HEK293 (cell line): ENCODE results near the gene ZNF234.

ENCODE experiments used
- SCRT2 ChIP-seq: fragments of 450-650 bp; formaldehyde crosslinking; IDR thresholded peaks from 2 replicates; pipeline ENCODE4 v1.5.1; 2016; ENCODE audit warnings: missing biosample characterization, missing genetic modification characterization
- TCF7L2 ChIP-seq: IDR thresholded peaks from 2 replicates; pipeline ENCODE4 v1.6.1; 2011; ENCODE audit warnings: low read depth, mild to moderate bottlenecking, inconsistent platforms, low read length, moderate library complexity, borderline replicate concordance
- ZNF23 ChIP-seq: fragments of 450-650 bp; formaldehyde crosslinking; IDR thresholded peaks from 2 replicates; pipeline ENCODE4 v1.5.1; 2016; ENCODE audit warnings: missing biosample characterization, missing genetic modification characterization, borderline replicate concordance
- ZNF274 ChIP-seq, 2 experiments: fragments of 200-500 bp in 1 of 2; fragments of 450-650 bp in 1 of 2; sonication (Bioruptor generic) in 1 of 2; formaldehyde crosslinking in 1 of 2; IDR thresholded peaks; 2 replicates each; pipeline versions ENCODE4 v1.5.1 to v1.6.1; 2014 to 2016; ENCODE audit warnings: borderline replicate concordance in 1 of 2, inconsistent platforms in 1 of 2, low read length in 1 of 2, missing biosample characterization in 1 of 2, missing genetic modification characterization in 1 of 2
- ZNF510 ChIP-seq: fragments of 450-650 bp; formaldehyde crosslinking; IDR thresholded peaks from 2 replicates; pipeline ENCODE4 v1.5.1; 2018; ENCODE audit warnings: mild to moderate bottlenecking, missing genetic modification characterization, missing biosample characterization; ENCODE audit not compliant: insufficient replicate concordance
- ZNF548 ChIP-seq: fragments of 450-650 bp; formaldehyde crosslinking; IDR thresholded peaks from 2 replicates; pipeline ENCODE4 v1.5.1; 2016; ENCODE audit warnings: missing biosample characterization, missing genetic modification characterization
- ZNF777 ChIP-seq: fragments of 450-650 bp; formaldehyde crosslinking; IDR thresholded peaks from 2 replicates; pipeline ENCODE4 v1.5.1; 2017; ENCODE audit warnings: missing biosample characterization, missing genetic modification characterization, borderline replicate concordance
- TF ChIP-seq, protein P1 (sequence below): fragments of 450-650 bp; formaldehyde crosslinking; IDR thresholded peaks from 2 replicates; pipeline ENCODE4 v1.5.1; 2016; ENCODE audit warnings: missing biosample characterization, missing genetic modification characterization
- TF ChIP-seq, protein P2 (sequence below): fragments of 450-650 bp; formaldehyde crosslinking; IDR thresholded peaks from 2 replicates; pipeline ENCODE4 v1.5.1; 2016; ENCODE audit warnings: missing biosample characterization, missing genetic modification characterization
- TF ChIP-seq, protein P3 (sequence below): fragments of 450-650 bp; formaldehyde crosslinking; IDR thresholded peaks from 2 replicates; pipeline ENCODE4 v1.5.1; 2016; ENCODE audit warnings: missing biosample characterization, missing genetic modification characterization
- TF ChIP-seq, protein P4 (sequence below): fragments of 450-650 bp; formaldehyde crosslinking; IDR thresholded peaks from 2 replicates; pipeline ENCODE4 v1.5.1; 2017; ENCODE audit warnings: missing biosample characterization, mild to moderate bottlenecking, missing genetic modification characterization, moderate library complexity
- TF ChIP-seq, protein P5 (sequence below): fragments of 450-650 bp; formaldehyde crosslinking; IDR thresholded peaks from 2 replicates; pipeline ENCODE4 v1.5.1; 2016; ENCODE audit warnings: missing biosample characterization, missing genetic modification characterization
- TF ChIP-seq, protein P6 (sequence below): fragments of 450-650 bp; formaldehyde crosslinking; IDR thresholded peaks from 2 replicates; pipeline ENCODE4 v1.5.1; 2016; ENCODE audit warnings: missing biosample characterization, missing genetic modification characterization

DNA sequence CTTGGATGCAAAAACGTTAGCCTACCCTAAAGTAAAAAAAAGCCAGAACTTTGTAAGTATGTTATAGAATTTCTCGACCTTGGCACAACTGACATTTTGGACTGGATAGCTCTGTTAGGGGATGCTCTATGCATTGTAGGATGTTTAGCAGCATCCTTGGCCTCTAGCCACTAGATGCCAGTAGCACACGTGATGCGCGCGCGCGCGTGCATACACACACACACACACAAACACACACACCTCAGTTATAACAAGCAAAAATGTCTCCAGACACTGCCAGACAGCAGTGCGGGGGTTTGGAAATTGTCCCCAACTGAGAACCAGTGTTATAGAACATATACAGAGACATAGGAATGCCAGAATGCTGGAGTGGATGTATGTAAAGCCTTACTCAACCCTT, 40.8 kb downstream of the ZNF234 start:
- TF ChIP-seq, protein P1, sequence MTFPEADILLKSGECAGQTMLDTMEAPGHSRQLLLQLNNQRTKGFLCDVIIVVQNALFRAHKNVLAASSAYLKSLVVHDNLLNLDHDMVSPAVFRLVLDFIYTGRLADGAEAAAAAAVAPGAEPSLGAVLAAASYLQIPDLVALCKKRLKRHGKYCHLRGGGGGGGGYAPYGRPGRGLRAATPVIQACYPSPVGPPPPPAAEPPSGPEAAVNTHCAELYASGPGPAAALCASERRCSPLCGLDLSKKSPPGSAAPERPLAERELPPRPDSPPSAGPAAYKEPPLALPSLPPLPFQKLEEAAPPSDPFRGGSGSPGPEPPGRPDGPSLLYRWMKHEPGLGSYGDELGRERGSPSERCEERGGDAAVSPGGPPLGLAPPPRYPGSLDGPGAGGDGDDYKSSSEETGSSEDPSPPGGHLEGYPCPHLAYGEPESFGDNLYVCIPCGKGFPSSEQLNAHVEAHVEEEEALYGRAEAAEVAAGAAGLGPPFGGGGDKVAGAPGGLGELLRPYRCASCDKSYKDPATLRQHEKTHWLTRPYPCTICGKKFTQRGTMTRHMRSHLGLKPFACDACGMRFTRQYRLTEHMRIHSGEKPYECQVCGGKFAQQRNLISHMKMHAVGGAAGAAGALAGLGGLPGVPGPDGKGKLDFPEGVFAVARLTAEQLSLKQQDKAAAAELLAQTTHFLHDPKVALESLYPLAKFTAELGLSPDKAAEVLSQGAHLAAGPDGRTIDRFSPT (tag by site-specific recombination): no peak
- TF ChIP-seq, protein P2, sequence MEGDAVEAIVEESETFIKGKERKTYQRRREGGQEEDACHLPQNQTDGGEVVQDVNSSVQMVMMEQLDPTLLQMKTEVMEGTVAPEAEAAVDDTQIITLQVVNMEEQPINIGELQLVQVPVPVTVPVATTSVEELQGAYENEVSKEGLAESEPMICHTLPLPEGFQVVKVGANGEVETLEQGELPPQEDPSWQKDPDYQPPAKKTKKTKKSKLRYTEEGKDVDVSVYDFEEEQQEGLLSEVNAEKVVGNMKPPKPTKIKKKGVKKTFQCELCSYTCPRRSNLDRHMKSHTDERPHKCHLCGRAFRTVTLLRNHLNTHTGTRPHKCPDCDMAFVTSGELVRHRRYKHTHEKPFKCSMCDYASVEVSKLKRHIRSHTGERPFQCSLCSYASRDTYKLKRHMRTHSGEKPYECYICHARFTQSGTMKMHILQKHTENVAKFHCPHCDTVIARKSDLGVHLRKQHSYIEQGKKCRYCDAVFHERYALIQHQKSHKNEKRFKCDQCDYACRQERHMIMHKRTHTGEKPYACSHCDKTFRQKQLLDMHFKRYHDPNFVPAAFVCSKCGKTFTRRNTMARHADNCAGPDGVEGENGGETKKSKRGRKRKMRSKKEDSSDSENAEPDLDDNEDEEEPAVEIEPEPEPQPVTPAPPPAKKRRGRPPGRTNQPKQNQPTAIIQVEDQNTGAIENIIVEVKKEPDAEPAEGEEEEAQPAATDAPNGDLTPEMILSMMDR (tag by site-specific recombination): peak; percentile 36
- TF ChIP-seq, protein P3, sequence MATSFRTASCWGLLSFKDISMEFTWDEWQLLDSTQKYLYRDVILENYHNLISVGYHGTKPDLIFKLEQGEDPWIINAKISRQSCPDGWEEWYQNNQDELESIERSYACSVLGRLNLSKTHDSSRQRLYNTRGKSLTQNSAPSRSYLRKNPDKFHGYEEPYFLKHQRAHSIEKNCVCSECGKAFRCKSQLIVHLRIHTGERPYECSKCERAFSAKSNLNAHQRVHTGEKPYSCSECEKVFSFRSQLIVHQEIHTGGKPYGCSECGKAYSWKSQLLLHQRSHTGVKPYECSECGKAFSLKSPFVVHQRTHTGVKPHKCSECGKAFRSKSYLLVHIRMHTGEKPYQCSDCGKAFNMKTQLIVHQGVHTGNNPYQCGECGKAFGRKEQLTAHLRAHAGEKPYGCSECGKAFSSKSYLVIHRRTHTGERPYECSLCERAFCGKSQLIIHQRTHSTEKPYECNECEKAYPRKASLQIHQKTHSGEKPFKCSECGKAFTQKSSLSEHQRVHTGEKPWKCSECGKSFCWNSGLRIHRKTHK (tag by site-specific recombination): no peak
- TF ChIP-seq ZNF23 (no peak), ZNF510 (tag by site-specific recombination) (no peak), ZNF274 (IDR thresholded peaks at IDR 0.05; ENCODE audit: low read length) (no peak), ZNF274 (tag by site-specific recombination; IDR thresholded peaks at IDR 0.05; ENCODE audit: borderline replicate concordance) (no peak), ZNF548 (tag by site-specific recombination) (no peak), ZNF777 (tag by site-specific recombination) (no peak), TCF7L2 (no peak), SCRT2 (tag by site-specific recombination) (no peak)
- TF ChIP-seq, protein P4, sequence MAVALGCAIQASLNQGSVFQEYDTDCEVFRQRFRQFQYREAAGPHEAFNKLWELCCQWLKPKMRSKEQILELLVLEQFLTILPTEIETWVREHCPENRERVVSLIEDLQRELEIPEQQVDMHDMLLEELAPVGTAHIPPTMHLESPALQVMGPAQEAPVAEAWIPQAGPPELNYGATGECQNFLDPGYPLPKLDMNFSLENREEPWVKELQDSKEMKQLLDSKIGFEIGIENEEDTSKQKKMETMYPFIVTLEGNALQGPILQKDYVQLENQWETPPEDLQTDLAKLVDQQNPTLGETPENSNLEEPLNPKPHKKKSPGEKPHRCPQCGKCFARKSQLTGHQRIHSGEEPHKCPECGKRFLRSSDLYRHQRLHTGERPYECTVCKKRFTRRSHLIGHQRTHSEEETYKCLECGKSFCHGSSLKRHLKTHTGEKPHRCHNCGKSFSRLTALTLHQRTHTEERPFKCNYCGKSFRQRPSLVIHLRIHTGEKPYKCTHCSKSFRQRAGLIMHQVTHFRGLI (tag by site-specific recombination): no peak
- TF ChIP-seq, protein P5, sequence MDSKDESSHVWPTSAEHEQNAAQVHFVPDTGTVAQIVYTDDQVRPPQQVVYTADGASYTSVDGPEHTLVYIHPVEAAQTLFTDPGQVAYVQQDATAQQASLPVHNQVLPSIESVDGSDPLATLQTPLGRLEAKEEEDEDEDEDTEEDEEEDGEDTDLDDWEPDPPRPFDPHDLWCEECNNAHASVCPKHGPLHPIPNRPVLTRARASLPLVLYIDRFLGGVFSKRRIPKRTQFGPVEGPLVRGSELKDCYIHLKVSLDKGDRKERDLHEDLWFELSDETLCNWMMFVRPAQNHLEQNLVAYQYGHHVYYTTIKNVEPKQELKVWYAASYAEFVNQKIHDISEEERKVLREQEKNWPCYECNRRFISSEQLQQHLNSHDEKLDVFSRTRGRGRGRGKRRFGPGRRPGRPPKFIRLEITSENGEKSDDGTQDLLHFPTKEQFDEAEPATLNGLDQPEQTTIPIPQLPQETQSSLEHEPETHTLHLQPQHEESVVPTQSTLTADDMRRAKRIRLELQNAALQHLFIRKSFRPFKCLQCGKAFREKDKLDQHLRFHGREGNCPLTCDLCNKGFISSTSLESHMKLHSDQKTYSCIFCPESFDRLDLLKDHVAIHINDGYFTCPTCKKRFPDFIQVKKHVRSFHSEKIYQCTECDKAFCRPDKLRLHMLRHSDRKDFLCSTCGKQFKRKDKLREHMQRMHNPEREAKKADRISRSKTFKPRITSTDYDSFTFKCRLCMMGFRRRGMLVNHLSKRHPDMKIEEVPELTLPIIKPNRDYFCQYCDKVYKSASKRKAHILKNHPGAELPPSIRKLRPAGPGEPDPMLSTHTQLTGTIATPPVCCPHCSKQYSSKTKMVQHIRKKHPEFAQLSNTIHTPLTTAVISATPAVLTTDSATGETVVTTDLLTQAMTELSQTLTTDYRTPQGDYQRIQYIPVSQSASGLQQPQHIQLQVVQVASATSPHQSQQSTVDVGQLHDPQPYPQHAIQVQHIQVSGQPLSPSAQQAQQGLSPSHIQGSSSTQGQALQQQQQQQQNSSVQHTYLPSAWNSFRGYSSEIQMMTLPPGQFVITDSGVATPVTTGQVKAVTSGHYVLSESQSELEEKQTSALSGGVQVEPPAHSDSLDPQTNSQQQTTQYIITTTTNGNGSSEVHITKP: no peak
- TF ChIP-seq, protein P6, sequence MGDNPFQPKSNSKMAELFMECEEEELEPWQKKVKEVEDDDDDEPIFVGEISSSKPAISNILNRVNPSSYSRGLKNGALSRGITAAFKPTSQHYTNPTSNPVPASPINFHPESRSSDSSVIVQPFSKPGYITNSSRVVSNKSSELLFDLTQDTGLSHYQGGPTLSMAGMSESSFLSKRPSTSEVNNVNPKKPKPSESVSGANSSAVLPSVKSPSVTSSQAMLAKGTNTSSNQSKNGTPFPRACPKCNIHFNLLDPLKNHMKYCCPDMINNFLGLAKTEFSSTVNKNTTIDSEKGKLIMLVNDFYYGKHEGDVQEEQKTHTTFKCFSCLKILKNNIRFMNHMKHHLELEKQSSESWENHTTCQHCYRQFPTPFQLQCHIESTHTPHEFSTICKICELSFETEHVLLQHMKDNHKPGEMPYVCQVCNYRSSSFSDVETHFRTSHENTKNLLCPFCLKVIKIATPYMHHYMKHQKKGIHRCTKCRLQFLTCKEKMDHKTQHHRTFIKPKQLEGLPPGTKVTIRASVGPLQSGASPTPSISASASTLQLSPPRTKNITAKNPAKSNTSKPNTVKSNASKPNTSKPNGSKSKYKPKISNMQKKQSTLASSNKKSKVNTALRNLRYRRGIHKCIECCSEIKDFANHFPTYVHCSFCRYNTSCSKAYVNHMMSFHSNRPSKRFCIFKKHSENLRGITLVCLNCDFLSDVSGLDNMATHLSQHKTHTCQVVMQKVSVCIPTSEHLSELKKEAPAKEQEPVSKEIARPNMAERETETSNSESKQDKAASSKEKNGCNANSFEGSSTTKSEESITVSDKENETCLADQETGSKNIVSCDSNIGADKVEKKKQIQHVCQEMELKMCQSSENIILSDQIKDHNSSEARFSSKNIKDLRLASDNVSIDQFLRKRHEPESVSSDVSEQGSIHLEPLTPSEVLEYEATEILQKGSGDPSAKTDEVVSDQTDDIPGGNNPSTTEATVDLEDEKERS: no peak
